ENCODE measurements around the gene NAPSA. TPM values are rescaled to one million over a fixed set of nuclear protein-coding genes. Genes with fewer than 3 reads are reported as not detected.

Gene NAPSA
- polyA plus RNA-seq, 1 experiment, result 0.32 TPM

DNA sequence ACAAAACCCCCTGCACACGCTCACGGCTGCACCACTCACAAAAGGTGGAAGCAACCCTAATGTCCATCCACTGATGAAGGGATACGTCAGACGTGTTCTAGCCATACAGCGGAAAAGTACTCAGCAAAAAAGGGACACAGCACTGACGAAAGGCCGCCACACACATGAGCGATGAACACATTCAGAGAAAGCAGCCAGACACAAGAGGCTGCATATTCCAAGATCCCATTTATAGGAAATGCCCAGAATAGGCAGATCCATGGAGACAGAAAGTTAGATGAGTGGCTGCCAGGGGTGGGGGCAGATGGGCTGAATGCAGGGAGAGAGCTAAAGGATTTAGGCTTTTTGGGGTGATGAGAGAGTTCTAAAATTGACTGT is 22.4 kb upstream of the NAPSA start:
- ChIA-PET CTCF (no interaction called here), POLR2A (no interaction called here)
- TF ChIP-seq, protein P1, sequence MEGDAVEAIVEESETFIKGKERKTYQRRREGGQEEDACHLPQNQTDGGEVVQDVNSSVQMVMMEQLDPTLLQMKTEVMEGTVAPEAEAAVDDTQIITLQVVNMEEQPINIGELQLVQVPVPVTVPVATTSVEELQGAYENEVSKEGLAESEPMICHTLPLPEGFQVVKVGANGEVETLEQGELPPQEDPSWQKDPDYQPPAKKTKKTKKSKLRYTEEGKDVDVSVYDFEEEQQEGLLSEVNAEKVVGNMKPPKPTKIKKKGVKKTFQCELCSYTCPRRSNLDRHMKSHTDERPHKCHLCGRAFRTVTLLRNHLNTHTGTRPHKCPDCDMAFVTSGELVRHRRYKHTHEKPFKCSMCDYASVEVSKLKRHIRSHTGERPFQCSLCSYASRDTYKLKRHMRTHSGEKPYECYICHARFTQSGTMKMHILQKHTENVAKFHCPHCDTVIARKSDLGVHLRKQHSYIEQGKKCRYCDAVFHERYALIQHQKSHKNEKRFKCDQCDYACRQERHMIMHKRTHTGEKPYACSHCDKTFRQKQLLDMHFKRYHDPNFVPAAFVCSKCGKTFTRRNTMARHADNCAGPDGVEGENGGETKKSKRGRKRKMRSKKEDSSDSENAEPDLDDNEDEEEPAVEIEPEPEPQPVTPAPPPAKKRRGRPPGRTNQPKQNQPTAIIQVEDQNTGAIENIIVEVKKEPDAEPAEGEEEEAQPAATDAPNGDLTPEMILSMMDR (IDR thresholded peaks at IDR 0.05; ENCODE audit: insufficient read depth, low read depth, low read length), result no peak
- H3K4me3 ChIP-seq (ENCODE audit: low read depth, low read length), result no peak overlapping the region
- peaks cover under 1% of the 10 kb centered on the region; the same call in 1 of the 2 replicates for H3K36me3 ChIP-seq (ENCODE audit: control insufficient read depth, insufficient read depth, low read length)
- no peaks in the 10 kb centered on the region for H3K27me3 ChIP-seq (ENCODE audit: control insufficient read depth, insufficient read depth, low read length)
- no peak for DNase-seq (ENCODE audit: low read depth)

- H3K4me3 ChIP-seq (ENCODE audit: low read depth, low read length), result no peak overlapping the region
- no peak for DNase-seq (ENCODE audit: low read depth)
- POLR2A ChIA-PET, result no interaction called here
- TF ChIP-seq, protein P1 (IDR thresholded peaks at IDR 0.05; ENCODE audit: insufficient read depth, low read depth, low read length), result no peak
- H3K27me3 ChIP-seq (ENCODE audit: control insufficient read depth, insufficient read depth, low read length), result no peaks in the 10 kb centered on the region
- CTCF ChIA-PET, result interaction anchor here (0.6 kb wide), 1 partner anchor 71 kb away, joined by 3 read pairs; no protein-coding TSS in a partner anchor
- peaks cover 4% of the 10 kb centered on the region for H3K36me3 ChIP-seq (ENCODE audit: control insufficient read depth, insufficient read depth, low read length)
Measured at GRCh38 chr19:50387176-50387867, 21.9 kb upstream of the NAPSA start.

GRCh38 chr19:50384685-50385535 is 19.5 kb upstream of the NAPSA start:
- no peak for DNase-seq (ENCODE audit: low read depth)
- Histone ChIP-seq H3K4me3 (ENCODE audit: low read depth, low read length) (peak overlapping the region; percentile 77), H3K36me3 (ENCODE audit: control insufficient read depth, insufficient read depth, low read length) (peaks cover 14% of the 10 kb centered on the region), H3K27me3 (ENCODE audit: control insufficient read depth, insufficient read depth, low read length) (no peaks in the 10 kb centered on the region)
- TF ChIP-seq, protein P1 (IDR thresholded peaks at IDR 0.05; ENCODE audit: insufficient read depth, low read depth, low read length), result no peak
- POLR2A ChIA-PET, result interaction anchor here (0.6 kb wide), 1 partner anchor 8 kb away, joined by 4 read pairs; no protein-coding TSS in a partner anchor
- CTCF ChIA-PET, result interaction anchor here (1.0 to 1.4 kb wide), 7 partner anchors 8 to 171 kb away, joined by 3 to 7 read pairs (median 4); no protein-coding TSS in a partner anchor

- TF ChIP-seq, protein P1 (IDR thresholded peaks at IDR 0.05; ENCODE audit: insufficient read depth, low read depth, low read length), result no peak
Measured at GRCh38 chr19:50383852-50384684, 18.6 kb upstream of the NAPSA start, which contains the start of gene POLD1. Gene POLD1 (plus strand): TSS chr19:50384347. CDS start chr19:50398852, 14,505 bp downstream.

More at GRCh38 chr19:50383852-50384684, 18.6 kb upstream of the NAPSA start, which contains the start of gene POLD1:
- Histone ChIP-seq H3K36me3 (ENCODE audit: control insufficient read depth, insufficient read depth, low read length) (peaks cover 21% of the 10 kb centered on the region), H3K4me3 (ENCODE audit: low read depth, low read length) (peak within 1 kb of the TSS; percentile 77), H3K27me3 (ENCODE audit: control insufficient read depth, insufficient read depth, low read length) (no peaks in the 10 kb centered on the region)
- POLR2A ChIA-PET, result no interaction called here
- peak; percentile 76 for DNase-seq (ENCODE audit: low read depth)
- CTCF ChIA-PET, result interaction anchor here (1.0 to 1.4 kb wide), 7 partner anchors 9 to 172 kb away, joined by 3 to 7 read pairs (median 4); no protein-coding TSS in a partner anchor
